K562 (cell line): ENCODE results near the gene ABCA3. TPM values are rescaled to one million over a fixed set of nuclear protein-coding genes. Genes with fewer than 3 reads are reported as not detected.

Source experiments
- E2F3 ChIP-seq: fragments of 250-450 bp; sonication (Bioruptor Pico); IDR thresholded peaks from 2 replicates; pipeline ENCODE4 v1.4.0; 2020; ENCODE audit warnings: mild to moderate bottlenecking
- FOXA3 ChIP-seq, 2 experiments: fragments of 450-650 bp in 1 of 2; sonication (generic) in 1 of 2; formaldehyde crosslinking; IDR thresholded peaks in 1 of 2; conservative IDR thresholded peaks in 1 of 2; 2 replicates each; pipeline versions ENCODE4 v1.4.0 to v1.8.0; 2020 to 2022; ENCODE audit warnings: mild to moderate bottlenecking in 2 of 2, missing genetic modification reagents in 1 of 2
- MED1 ChIP-seq: sonication (generic); formaldehyde crosslinking; IDR thresholded peaks from 2 replicates; pipeline ENCODE4 v1.8.1; 2023; ENCODE audit warnings: missing genetic modification reagents, borderline replicate concordance
- NFIC ChIP-seq: fragments of 450-650 bp; IDR thresholded peaks from 2 replicates; pipeline ENCODE4 v1.6.1; 2017; ENCODE audit warnings: mild to moderate bottlenecking, inconsistent platforms
- POLR2B ChIP-seq: fragments of 450-650 bp; IDR thresholded peaks from 2 replicates; pipeline ENCODE4 v1.6.1; 2018; ENCODE audit warnings: low read depth; ENCODE audit not compliant: partially characterized antibody
- POLR2G ChIP-seq: fragments of 200-400 bp; formaldehyde crosslinking; IDR thresholded peaks from 2 replicates; pipeline ENCODE4 v1.6.1; 2017; ENCODE audit warnings: low read depth, mild to moderate bottlenecking, antibody characterized with exemption, low read length, moderate library complexity
- RAD51 ChIP-seq: fragments of 450-650 bp; IDR thresholded peaks from 2 replicates; pipeline ENCODE4 v1.7.1; 2016; ENCODE audit warnings: low read depth, mild to moderate bottlenecking, borderline replicate concordance
- SUPT5H ChIP-seq: fragments of 450-650 bp; IDR thresholded peaks from 2 replicates; pipeline ENCODE4 v1.6.1; 2016
- TAF9B ChIP-seq: fragments of 450-650 bp; IDR thresholded peaks from 2 replicates; pipeline ENCODE4 v1.6.1; 2018; ENCODE audit warnings: mild to moderate bottlenecking; ENCODE audit not compliant: partially characterized antibody
- TEAD4 ChIP-seq, 2 experiments: sonication (generic) in 1 of 2; formaldehyde crosslinking in 1 of 2; IDR thresholded peaks; 2 replicates each; pipeline versions ENCODE4 v1.6.1 to v1.8.0; 2012 to 2022; ENCODE audit warnings: borderline replicate concordance in 1 of 2, inconsistent platforms in 1 of 2, low read length in 1 of 2, mild to moderate bottlenecking in 1 of 2, missing genetic modification reagents in 1 of 2
- ZNF274 ChIP-seq: IDR thresholded peaks from 2 replicates; pipeline ENCODE4 v1.6.1; 2011; ENCODE audit warnings: low read depth, mild to moderate bottlenecking, low read length, moderate library complexity, borderline replicate concordance
- ZNF766 ChIP-seq: fragments of 200-800 bp; sonication (Bioruptor generic); conservative IDR thresholded peaks from 2 replicates; pipeline ENCODE4 v1.6.1; 2016; ENCODE audit warnings: missing genetic modification characterization, missing compliant biosample characterization
- polyA plus RNA-seq, 8 experiments: library from polyadenylated mRNA; depleted of rRNA in 4 of 8; stranded (reverse) in 5 of 8; unstranded in 3 of 8; fragments of >200 nt; fragmentation: Nextera tagmentation in 2 of 8; fragmentation: Illumina TruSeq in 1 of 8; extraction: Ambion mirVana in 2 of 8; extraction: Trizol in 1 of 8; gene quantifications; 2 replicates each; pipeline versions ENCODE4 v1.2.1 to v1.2.3, GENCODE V29; 2011 to 2014; ENCODE audit warnings: inconsistent platforms in 1 of 8, missing spikeins in 1 of 8
- total RNA-seq, 7 experiments: library from RNA; depleted of rRNA in 6 of 7; stranded (reverse); fragments of >200 nt in 6 of 7; fragmentation: Illumina TruSeq in 2 of 7; extraction: Trizol in 2 of 7; gene quantifications; 2 replicates each; pipeline versions ENCODE4 v1.2.1 to v1.2.3, GENCODE V29; 2011 to 2021; ENCODE audit warnings: low replicate concordance in 1 of 7
- TF ChIP-seq, protein P1 (sequence below), 2 experiments: fragments of 450-650 bp in 1 of 2; sonication (generic) in 1 of 2; formaldehyde crosslinking in 1 of 2; IDR thresholded peaks; 2 replicates each; pipeline versions ENCODE4 v1.7.1 to v1.9.0; 2016 to 2022; ENCODE audit warnings: inconsistent platforms in 1 of 2, mild to moderate bottlenecking in 1 of 2, missing genetic modification reagents in 1 of 2
- TF ChIP-seq, protein P2 (sequence below): sonication (generic); formaldehyde crosslinking; IDR thresholded peaks from 2 replicates; pipeline ENCODE4 v1.8.1; 2023; ENCODE audit warnings: mild to moderate bottlenecking, missing genetic modification reagents

ABCA3 gene
- total and polyA plus RNA-seq, 9 of the 15 experiments (the other 6 are each of a cell fraction or from before 2014, with no cell fraction given) = 0.66 to 23.7 (median 6.9) TPM

DNA sequence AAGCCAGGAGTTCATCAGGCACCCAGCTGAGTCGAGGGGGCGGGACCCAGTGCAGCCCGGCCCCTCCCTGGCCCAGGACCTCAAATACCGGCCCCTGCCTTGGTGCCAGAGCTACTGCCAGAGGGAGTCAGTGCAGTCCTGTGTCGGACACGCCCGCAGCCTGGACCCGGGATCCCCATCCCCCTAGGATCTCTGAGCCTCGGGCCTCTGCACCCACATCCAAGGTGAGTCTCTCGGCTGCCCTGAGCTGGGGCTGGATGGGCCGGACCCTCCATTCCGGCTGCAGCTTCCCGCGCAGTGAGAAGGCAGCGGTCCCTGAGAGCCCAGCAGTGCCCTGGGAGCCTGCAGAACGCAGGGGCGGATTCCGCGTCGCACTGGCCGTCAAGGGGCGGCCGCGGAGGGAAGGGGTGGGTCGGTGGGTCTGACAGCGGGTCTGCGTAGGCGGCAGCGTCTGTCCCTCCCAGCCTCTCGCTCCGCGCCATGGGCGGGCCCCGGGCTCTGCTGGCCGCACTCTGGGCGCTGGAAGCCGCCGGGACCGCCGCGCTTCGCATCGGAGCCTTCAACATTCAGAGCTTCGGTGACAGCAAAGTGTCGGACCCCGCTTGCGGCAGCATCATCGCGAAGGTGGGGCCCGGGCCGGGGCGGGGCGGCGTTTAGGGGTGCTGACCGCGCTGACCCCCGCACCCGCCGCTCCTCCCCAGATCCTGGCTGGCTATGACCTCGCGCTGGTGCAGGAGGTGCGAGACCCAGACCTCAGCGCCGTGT lies 104.0 kb downstream of the ABCA3 start, which contains the start of gene DNASE1L2 (continued):
- TF ChIP-seq, protein P1, sequence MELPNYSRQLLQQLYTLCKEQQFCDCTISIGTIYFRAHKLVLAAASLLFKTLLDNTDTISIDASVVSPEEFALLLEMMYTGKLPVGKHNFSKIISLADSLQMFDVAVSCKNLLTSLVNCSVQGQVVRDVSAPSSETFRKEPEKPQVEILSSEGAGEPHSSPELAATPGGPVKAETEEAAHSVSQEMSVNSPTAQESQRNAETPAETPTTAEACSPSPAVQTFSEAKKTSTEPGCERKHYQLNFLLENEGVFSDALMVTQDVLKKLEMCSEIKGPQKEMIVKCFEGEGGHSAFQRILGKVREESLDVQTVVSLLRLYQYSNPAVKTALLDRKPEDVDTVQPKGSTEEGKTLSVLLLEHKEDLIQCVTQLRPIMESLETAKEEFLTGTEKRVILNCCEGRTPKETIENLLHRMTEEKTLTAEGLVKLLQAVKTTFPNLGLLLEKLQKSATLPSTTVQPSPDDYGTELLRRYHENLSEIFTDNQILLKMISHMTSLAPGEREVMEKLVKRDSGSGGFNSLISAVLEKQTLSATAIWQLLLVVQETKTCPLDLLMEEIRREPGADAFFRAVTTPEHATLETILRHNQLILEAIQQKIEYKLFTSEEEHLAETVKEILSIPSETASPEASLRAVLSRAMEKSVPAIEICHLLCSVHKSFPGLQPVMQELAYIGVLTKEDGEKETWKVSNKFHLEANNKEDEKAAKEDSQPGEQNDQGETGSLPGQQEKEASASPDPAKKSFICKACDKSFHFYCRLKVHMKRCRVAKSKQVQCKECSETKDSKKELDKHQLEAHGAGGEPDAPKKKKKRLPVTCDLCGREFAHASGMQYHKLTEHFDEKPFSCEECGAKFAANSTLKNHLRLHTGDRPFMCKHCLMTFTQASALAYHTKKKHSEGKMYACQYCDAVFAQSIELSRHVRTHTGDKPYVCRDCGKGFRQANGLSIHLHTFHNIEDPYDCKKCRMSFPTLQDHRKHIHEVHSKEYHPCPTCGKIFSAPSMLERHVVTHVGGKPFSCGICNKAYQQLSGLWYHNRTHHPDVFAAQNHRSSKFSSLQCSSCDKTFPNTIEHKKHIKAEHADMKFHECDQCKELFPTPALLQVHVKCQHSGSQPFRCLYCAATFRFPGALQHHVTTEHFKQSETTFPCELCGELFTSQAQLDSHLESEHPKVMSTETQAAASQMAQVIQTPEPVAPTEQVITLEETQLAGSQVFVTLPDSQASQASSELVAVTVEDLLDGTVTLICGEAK (IDR thresholded peaks at IDR 0.05) = no peak
- TF ChIP-seq, protein P1 (CRISPR knock-in tag; IDR thresholded peaks at IDR 0.05) = no peak
- TF ChIP-seq MED1 (CRISPR knock-in tag) (no peak), ZNF766 (no peak), E2F3 (CRISPR knock-in tag) (no peak), POLR2B (peak; percentile 34), FOXA3 (CRISPR knock-in tag; conservative IDR thresholded peaks at IDR 0.05 in 1 of 2, IDR thresholded peaks at IDR 0.05 in 1 of 2) (no peak), POLR2G (peak; percentile 84), TEAD4 (IDR thresholded peaks at IDR 0.05; ENCODE audit: low read length) (no peak), TEAD4 (CRISPR knock-in tag; IDR thresholded peaks at IDR 0.05; ENCODE audit: borderline replicate concordance) (no peak), ZNF274 (no peak), RAD51 (no peak), SUPT5H (peak; percentile 28; the same call in 1 of the 2 replicates), NFIC (no peak), TAF9B (no peak)
- TF ChIP-seq, protein P2, sequence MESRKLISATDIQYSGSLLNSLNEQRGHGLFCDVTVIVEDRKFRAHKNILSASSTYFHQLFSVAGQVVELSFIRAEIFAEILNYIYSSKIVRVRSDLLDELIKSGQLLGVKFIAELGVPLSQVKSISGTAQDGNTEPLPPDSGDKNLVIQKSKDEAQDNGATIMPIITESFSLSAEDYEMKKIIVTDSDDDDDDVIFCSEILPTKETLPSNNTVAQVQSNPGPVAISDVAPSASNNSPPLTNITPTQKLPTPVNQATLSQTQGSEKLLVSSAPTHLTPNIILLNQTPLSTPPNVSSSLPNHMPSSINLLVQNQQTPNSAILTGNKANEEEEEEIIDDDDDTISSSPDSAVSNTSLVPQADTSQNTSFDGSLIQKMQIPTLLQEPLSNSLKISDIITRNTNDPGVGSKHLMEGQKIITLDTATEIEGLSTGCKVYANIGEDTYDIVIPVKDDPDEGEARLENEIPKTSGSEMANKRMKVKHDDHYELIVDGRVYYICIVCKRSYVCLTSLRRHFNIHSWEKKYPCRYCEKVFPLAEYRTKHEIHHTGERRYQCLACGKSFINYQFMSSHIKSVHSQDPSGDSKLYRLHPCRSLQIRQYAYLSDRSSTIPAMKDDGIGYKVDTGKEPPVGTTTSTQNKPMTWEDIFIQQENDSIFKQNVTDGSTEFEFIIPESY (CRISPR knock-in tag) = peak; percentile 98
